Hematopoietic multipotent progenitor cell (in vitro differentiated cells): ENCODE results near the gene GRIA1. TPM values are rescaled to one million over a fixed set of nuclear protein-coding genes. Genes with fewer than 3 reads are reported as not detected.

Experiments
- DNase-seq, 3 donors: peaks; one replicate each; pipeline ENCODE4 v3.0.0-alpha.2; 2011 to 2015; ENCODE audit warnings: low read depth in 2 of 3, low spot score in 2 of 3
- total RNA-seq: library from RNA; depleted of rRNA; stranded (reverse); fragments of >200 nt; gene quantifications from one replicate; pipeline ENCODE4 v1.2.3, GENCODE V29; 2012

The GRIA1 gene
- total RNA-seq, 1 donor, result not detected

- DNase-seq, result no peak
These were observed 277.0 kb downstream of the GRIA1 start for GRCh38 chr5:153767221-153768188.

GRCh38 chr5:153770066-153770465 is 279.6 kb downstream of the GRIA1 start:
- DNase-seq, result no peak

GRCh38 chr5:153774686-153775085 is 284.2 kb downstream of the GRIA1 start:
- DNase-seq, result no peak

GRCh38 chr5:153775923-153776322 is 285.5 kb downstream of the GRIA1 start:
- DNase-seq, result no peak

GRCh38 chr5:153777681-153778581 is 287.5 kb downstream of the GRIA1 start:
- no peak for DNase-seq

- no peak for DNase-seq
These were observed 289.4 kb downstream of the GRIA1 start for GRCh38 chr5:153779836-153780235.

- no peak for DNase-seq
These were observed 290.6 kb downstream of the GRIA1 start for GRCh38 chr5:153780876-153781705.

- no peak for DNase-seq
These were observed 292.3 kb downstream of the GRIA1 start for GRCh38 chr5:153782589-153783361.

- no peak for DNase-seq
These were observed 292.8 kb downstream of the GRIA1 start for GRCh38 chr5:153783362-153783658.

GRCh38 chr5:153784277-153784676 is 293.8 kb downstream of the GRIA1 start:
- DNase-seq, result no peak

- no peak for DNase-seq
These were observed 300.9 kb downstream of the GRIA1 start for GRCh38 chr5:153791339-153791738.

- no peak for DNase-seq
These were observed 301.8 kb downstream of the GRIA1 start for GRCh38 chr5:153792305-153792704.

- no peak for DNase-seq
These were observed 303.2 kb downstream of the GRIA1 start for GRCh38 chr5:153793699-153794098.

GRCh38 chr5:153794327-153794726 is 303.9 kb downstream of the GRIA1 start:
- no peak for DNase-seq

- DNase-seq, result no peak
These were observed 306.1 kb downstream of the GRIA1 start for GRCh38 chr5:153796527-153796926.

- no peak for DNase-seq
These were observed 307.0 kb downstream of the GRIA1 start for GRCh38 chr5:153797484-153797883.

- DNase-seq, result no peak
These were observed 308.4 kb downstream of the GRIA1 start for GRCh38 chr5:153798830-153799229.

GRCh38 chr5:153799466-153799865 is 309.0 kb downstream of the GRIA1 start:
- no peak for DNase-seq

GRCh38 chr5:153802050-153802821 is 311.8 kb downstream of the GRIA1 start:
- DNase-seq, result no peak
